Testis (tissue), 2 donors: ENCODE measurements around the gene GRIN1.

Source experiments
- CTCF ChIP-seq, 3 experiments: fragments of 450-650 bp in 2 of 3; fragments of 200-600 bp in 1 of 3; sonication (generic) in 1 of 3; IDR thresholded peaks; one replicate each; pipeline ENCODE4 v1.5.1; 2016 to 2019; ENCODE audit warnings: antibody characterized with exemption in 3 of 3, mild to moderate bottlenecking in 2 of 3, moderate library complexity in 1 of 3
- POLR2A ChIP-seq: fragments of 450-650 bp; IDR thresholded peaks from one replicate; pipeline ENCODE4 v1.6.1; 2017; ENCODE audit warnings: antibody characterized with exemption, mild to moderate bottlenecking, moderate library complexity

DNA sequence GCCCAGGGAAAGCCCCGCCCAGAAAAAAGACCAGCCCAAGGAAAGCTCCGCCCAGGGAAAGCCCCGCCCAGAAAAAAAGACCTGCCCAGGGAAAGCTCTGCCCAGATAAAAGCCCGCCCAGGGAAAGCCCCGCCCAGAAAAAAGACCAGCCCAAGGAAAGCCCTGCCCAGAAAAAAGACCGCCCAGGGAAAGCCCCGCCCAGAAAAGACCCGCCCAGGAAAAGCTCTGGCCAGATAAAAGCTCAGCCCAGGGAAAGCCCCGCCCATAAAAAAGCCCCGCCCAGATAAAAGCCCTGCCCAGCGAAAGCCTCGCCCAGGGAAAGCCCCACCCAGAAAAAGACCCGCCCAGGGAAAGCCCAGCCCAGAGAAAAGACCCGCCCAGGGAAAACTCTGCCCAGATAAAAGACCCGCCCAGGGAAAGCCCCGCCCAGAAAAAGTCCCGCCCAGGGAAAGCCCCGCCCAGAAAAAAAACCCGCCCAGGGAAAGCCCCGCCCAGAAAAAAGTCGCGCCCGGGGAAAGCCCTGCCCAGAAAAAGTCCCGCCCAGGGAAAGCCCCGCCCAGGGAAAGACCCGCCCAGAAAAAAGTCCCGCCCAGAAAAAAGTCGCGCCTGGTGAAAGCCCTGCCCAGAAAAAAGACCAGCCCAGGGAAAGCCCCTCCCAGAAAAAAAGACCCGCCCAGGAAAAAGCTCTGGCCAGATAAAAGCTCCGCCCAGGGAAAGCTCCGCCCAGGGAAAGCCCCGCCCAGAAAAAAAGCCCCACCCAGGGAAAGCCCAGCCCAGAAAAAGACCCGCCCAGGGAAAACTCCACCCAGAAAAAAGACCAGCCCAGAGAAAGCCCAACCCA, 11.9 kb downstream of the GRIN1 start:
- no peak for TF ChIP-seq CTCF (IDR thresholded peaks at IDR 0.05)
- TF ChIP-seq POLR2A = no peak
